Daoy (cell line): Measurements from ENCODE around the gene AQP1. TPM values are rescaled to one million over a fixed set of nuclear protein-coding genes. Genes with fewer than 3 reads are reported as not detected.
A peak's percentile ranks its signal among the peaks of the same experiment; 100 is the strongest.

Experiments used
- DNase-seq: peaks from one replicate; pipeline ENCODE4 v3.0.0-alpha.2; 2015; ENCODE audit warnings: low read depth
- total RNA-seq: library from RNA; depleted of rRNA; stranded (reverse); fragments of >200 nt; shearing (Covaris generic); gene quantifications from 2 replicates; pipeline ENCODE4 v1.2.3, GENCODE V29; 2014; rRNA removed

Gene AQP1
- 1.0 and 1.6 TPM in 2 replicates for total RNA-seq

- DNase-seq = peak; percentile 59
Observed at GRCh38 chr7:30911561-30911969, at the start of gene AQP1. AQP1 (plus strand) TSS chr7:30911853; CDS start chr7:30911910, 57 bp downstream.

GRCh38 chr7:30862995-30863705 lies 48.5 kb upstream of the AQP1 start:
- DNase-seq = no peak

- DNase-seq = no peak
Observed at GRCh38 chr7:30863706-30864035, 48.0 kb upstream of the AQP1 start.

- no peak for DNase-seq
Observed at GRCh38 chr7:30864101-30864500, 47.6 kb upstream of the AQP1 start.

GRCh38 chr7:30865076-30865475 lies 46.6 kb upstream of the AQP1 start:
- no peak for DNase-seq

- no peak for DNase-seq
Observed at GRCh38 chr7:30865821-30866220, 45.8 kb upstream of the AQP1 start.

- DNase-seq = peak; percentile 32
Observed at GRCh38 chr7:30866939-30867338, 44.7 kb upstream of the AQP1 start.

- DNase-seq = no peak
Observed at GRCh38 chr7:30867483-30867882, 44.2 kb upstream of the AQP1 start.

GRCh38 chr7:30869794-30870611 lies 41.6 kb upstream of the AQP1 start:
- peak; percentile 45 for DNase-seq

GRCh38 chr7:30870821-30871518 lies 40.7 kb upstream of the AQP1 start:
- no peak for DNase-seq

GRCh38 chr7:30871655-30872054 lies 40.0 kb upstream of the AQP1 start:
- no peak for DNase-seq

GRCh38 chr7:30873207-30873606 lies 38.4 kb upstream of the AQP1 start:
- no peak for DNase-seq

GRCh38 chr7:30873656-30874055 lies 38.0 kb upstream of the AQP1 start:
- no peak for DNase-seq

- peak; percentile 34 for DNase-seq
Observed at GRCh38 chr7:30874656-30875302, 36.9 kb upstream of the AQP1 start.

- DNase-seq = no peak
Observed at GRCh38 chr7:30877015-30877769, 34.5 kb upstream of the AQP1 start.

GRCh38 chr7:30877993-30878392 lies 33.7 kb upstream of the AQP1 start:
- no peak for DNase-seq

GRCh38 chr7:30879139-30880124 lies 32.2 kb upstream of the AQP1 start:
- no peak for DNase-seq

GRCh38 chr7:30880125-30880720 lies 31.4 kb upstream of the AQP1 start:
- no peak for DNase-seq

GRCh38 chr7:30880941-30881340 lies 30.7 kb upstream of the AQP1 start:
- DNase-seq = no peak

- no peak for DNase-seq
Observed at GRCh38 chr7:30881448-30881847, 30.2 kb upstream of the AQP1 start.
